HG03565 (cell line): ENCODE measurements around the gene CCDC146.
A peak's percentile ranks its signal among the peaks of the same experiment; 100 is the strongest.
"Not testable (repeated sequence)": the region's sequence is repeated elsewhere in the genome, so short reads cannot be mapped to it uniquely, and the experiment has no call there.

ENCODE experiments used
- ATAC-seq: cut with Tn5 transposase; IDR thresholded peaks from one replicate; pipeline ENCODE4 v1.9.1; 2021; ENCODE audit warnings: mild to moderate bottlenecking, moderate library complexity; ENCODE audit not compliant: unreplicated experiment

CCDC146 gene

GRCh38 chr7:77327067-77327931 lies 204.9 kb downstream of the CCDC146 start:
- ATAC-seq, result no peak

GRCh38 chr7:77327932-77328628 lies 205.7 kb downstream of the CCDC146 start:
- no peak for ATAC-seq

GRCh38 chr7:77328669-77329068 lies 206.3 kb downstream of the CCDC146 start:
- no peak for ATAC-seq

GRCh38 chr7:77329466-77330168 lies 207.2 kb downstream of the CCDC146 start:
- no peak for ATAC-seq

- peak; percentile 49 for ATAC-seq
Observed at GRCh38 chr7:77330169-77330882, 207.9 kb downstream of the CCDC146 start.

- ATAC-seq, result peak; percentile 63
Observed at GRCh38 chr7:77331938-77332695, 209.7 kb downstream of the CCDC146 start.

GRCh38 chr7:77334039-77334438 lies 211.6 kb downstream of the CCDC146 start:
- not testable (repeated sequence) for ATAC-seq

- ATAC-seq, result no peak
Observed at GRCh38 chr7:77335581-77335980, 213.2 kb downstream of the CCDC146 start.

- no peak for ATAC-seq
Observed at GRCh38 chr7:77337456-77337990, 215.1 kb downstream of the CCDC146 start.

- ATAC-seq, result no peak
Observed at GRCh38 chr7:77338260-77338659, 215.8 kb downstream of the CCDC146 start.

GRCh38 chr7:77338883-77339629 lies 216.6 kb downstream of the CCDC146 start:
- no peak for ATAC-seq

- ATAC-seq, result no peak
Observed at GRCh38 chr7:77339726-77340125, 217.3 kb downstream of the CCDC146 start.
